HK-2 (cell line): ENCODE measurements around the gene LMF1.

Source experiments
- DNase-seq: peaks from one replicate; pipeline ENCODE4 v3.0.0-alpha.2; 2018; ENCODE audit not compliant: unreplicated experiment

The LMF1 gene

DNA sequence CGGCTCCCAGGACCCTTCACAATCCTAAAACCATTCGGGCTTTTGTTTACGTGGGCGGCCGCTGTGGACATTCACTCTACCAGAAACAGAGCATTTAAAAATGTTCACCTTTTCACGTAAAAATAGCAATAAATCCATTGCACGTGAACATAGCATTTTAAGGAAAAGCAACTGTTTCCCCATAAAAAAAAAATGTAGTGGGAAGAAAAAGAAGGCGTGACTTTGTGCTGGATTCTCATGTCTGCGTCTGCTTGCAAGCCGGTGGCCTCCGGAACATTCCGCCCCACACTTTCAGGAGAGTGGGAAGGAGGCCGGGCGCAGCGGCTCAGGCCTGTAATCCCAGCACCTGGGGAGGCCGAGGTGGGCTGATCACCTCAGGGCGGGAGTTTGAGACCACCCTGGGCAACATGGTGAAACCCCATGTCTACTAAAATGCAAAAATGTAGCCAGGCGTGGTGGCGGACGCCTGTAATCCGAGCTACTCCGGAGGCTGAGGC lies 156.8 kb downstream of the LMF1 start:
- no peak for DNase-seq

DNA sequence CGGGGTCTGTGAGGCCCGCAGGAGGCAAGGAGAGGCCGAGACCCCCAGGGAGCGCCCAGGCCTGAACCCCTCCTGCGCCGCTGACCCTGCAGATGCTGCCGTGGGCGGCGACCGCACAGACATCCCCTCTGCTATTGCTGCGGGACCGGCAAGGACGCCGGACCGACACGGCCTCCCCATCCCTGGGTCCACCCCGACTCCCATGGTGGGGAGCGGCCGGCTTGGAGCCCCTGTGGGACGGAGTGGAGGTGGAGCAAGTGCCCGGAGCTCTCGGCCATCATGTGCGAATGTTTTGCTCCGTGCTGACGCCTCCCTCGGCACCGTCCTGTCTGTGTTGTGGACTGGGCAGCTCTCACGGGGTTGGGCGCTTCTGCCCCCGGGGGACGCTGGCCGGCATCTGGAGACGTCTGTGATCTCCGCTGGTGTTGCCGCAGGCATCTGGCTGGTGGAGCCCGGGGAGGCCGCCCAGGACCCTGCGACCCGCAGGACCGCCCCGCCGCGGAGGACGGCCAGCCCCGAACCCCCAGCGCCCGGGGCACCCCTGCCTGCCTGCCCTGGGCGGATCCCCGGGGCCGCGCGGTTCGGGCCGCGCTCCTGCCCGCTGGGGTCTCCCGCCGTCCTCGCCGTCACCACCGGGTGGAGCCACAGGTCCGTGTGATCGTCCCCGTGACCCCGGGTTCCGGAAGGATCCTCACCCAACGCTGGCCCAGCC lies 157.4 kb downstream of the LMF1 start:
- no peak for DNase-seq

DNA sequence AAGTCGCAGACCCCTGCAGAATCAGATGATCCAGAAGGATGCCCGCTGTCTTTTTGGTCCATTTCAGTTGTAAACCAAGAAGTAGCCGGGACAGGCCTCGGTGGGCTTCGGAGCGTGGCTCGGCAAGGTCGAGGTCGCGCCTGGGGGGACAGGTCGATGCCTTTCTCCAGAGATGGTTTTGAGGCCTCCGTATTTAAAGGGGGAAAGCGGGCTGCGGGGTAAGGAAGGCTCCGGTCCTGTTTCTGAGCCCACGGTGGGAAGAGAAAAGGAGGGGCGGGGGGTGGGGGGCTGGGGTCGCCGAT lies 162.7 kb downstream of the LMF1 start:
- DNase-seq = no peak

DNA sequence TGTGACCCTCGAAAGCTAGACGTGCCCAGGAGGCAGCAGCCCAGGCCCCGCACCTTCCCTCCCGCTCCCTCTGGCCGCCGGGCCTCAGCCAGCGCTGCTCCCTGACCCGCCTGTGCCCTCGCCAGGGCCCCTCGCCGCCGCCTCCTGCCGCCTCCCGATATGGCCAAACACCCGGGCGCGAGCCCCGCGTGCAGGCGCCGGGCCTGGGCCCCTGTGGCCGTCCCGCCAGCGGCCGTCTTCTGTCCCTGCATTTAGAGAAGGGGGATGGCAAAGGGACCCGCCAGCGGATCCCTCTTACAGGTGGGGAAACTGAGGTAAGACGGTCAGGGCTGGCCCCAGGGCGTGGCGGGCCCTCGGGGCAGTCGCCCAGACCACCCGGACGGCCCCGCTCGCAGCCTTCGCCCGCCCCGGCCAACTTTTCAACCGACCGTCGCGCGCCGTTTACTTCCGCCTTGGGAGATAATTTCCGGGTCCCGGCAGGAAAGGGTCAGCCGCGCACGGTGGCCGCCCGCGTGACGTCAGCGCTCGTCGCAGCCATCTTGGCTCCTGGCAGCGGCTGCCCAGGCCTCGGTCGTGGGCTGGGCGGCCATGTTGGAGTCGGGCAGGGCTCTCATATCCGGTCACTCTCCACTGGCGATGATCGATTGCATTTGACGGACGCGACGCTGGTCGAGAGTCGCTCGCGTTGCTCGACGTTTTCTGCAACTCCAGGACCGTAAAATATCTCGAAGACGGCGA lies 163.3 kb downstream of the LMF1 start:
- DNase-seq = no peak

DNA sequence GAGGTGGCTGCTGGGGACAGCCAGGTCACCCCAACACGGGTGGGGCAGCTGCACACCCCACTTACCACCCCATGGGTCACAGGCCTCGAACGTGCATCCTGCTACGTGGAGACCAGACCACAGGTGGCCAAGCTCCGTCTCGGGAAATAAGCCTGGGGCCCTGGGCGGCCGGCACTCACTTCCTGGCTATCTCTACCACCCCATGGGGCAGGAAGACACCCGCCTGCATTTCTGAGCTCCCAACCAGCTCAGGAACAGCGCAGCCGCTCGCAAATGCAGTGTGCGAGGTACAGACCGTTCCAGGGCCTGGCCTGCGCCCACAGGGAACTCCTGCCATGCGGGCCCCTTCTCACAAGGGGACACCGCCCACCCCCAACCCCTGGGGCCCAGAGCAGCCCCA lies 165.3 kb downstream of the LMF1 start:
- no peak for DNase-seq

DNA sequence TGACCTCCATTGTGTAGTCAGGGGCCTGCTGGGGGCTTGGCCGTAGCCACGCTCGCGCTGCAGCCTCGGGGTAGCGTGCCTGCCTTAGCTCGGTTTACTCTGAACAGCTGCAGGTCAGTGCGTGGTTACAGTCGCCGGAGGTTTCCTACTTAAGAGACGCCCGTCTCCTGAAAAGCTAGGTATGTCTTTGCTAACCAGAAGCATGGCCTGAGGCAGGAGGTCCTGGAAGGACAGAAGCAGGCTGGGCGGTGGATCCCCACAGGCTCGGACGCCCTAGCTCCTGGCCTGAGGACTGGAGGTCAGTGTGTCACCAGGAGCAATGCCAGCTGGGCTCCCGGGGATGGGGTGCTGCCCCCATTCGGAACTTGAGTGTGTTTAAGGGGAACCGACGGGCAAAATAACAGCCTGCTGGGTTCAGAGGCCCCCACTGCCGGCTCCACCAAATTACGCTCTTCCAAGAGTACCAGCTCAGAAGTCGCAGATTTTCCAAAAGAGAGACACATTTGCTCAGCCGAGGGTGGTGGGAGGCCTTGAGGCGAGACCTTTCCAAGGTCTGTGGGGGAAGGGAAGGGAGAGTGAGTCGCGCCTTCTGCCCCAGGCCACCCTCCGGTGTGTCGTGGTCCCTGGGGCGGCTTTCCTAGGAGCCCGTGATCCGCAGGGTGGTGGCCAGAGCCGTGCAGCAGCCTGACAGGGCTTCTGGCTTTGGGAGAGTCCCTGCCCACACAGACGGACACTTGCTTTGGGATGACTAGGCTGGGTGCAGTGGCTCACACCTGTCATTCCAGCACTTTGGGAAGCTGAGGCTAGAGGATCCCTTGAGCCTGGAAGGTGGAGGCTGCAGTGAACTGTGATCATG lies 166.4 kb downstream of the LMF1 start:
- DNase-seq = no peak

DNA sequence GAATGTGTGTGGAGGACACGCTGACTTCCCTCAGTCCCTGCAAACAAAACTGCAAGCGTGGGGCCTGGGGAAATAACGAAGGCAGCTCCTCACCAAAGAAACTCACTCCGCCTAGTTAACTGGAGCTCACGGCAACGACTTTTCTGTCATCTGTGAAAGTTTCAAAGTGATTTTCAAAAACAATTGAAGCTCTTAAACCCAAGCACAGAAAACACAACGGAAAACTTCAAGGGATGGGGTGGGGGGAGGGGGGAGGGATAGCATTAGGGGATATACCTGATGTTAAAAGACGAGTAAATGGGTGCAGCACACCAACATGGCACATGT lies 167.1 kb downstream of the LMF1 start:
- DNase-seq = no peak
